ENCODE measurements around the gene F12. TPM values are rescaled to one million over a fixed set of nuclear protein-coding genes. Genes with fewer than 3 reads are reported as not detected.

The F12 gene
- total and polyA plus RNA-seq, 2 of the 8 experiments (the other 6 are each of a cell fraction or from before 2014, with no cell fraction given) = 6.5 to 7.8 TPM

DNA sequence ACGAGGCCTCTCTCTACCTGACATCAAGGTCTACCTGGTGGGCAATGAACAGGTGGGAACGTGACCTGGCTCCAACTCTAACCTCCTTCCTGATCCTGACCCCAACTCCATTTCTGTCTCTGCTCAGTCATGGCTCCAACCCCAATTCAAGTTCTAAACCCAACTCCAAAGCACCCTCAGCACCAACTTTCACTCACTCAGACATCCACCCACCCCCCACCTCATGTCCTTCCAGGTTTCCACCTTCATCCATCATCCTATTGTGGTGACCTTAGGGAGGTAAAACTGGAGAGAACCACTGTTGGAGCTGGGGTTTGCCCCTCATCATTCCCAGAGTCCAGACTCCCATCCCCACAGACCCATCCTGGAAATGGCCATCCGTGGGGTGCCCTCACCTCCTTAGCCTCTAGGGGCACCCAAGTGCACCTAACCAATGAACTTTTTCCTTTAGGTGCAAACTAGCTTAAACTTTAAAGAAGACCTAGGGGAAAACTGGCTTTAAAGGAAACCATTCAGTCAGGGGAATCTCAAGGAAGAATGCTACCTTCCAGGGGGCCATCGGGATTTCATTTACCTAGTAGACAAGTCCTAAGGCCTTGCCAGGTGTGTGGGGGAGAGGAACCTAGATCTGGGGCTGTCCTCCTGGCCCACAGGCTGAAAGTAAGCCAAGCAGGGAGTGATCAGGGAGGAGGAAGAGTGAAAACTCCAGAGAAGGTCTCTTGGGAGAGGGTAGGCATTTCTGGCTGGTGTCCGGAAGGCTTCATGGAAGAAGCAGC is 40.3 kb downstream of the F12 start:
- no peak overlapping the region for H2BK20ac ChIP-seq (ENCODE audit: low read length)

More for the DNA sequence above, 40.3 kb downstream of the F12 start:
- peaks cover 7% of the 10 kb centered on the region; the same call in 1 of the 2 replicates for H3K79me1 ChIP-seq (ENCODE audit: low read depth, low read length)
- no peaks in the 10 kb centered on the region for H3K79me2 ChIP-seq (ENCODE audit: control insufficient read depth in 1 of 2, insufficient read depth in 2 of 2, low read length in 2 of 2)
- peak overlapping the region; percentile 95; the same call in 1 of the 2 replicates for H2AK5ac ChIP-seq (ENCODE audit: low read depth, low read length)
- no peak overlapping the region for H3K9ac ChIP-seq (replicated peaks in 1 of 4; ENCODE audit: extremely low read depth in 1 of 4, low read depth in 3 of 4, low read length in 3 of 4)
- peaks cover 8 to 36% (median 31%) of the 10 kb centered on the region in 4 experiments for H3K4me1 ChIP-seq (replicated peaks in 1 of 4; ENCODE audit: control insufficient read depth in 3 of 4, insufficient read depth in 4 of 4, low read length in 3 of 4)
- no peak overlapping the region for H3K18ac ChIP-seq (ENCODE audit: extremely low read depth, low read length)
- H3K27me3 ChIP-seq (replicated peaks in 1 of 4; ENCODE audit: control insufficient read depth in 3 of 4, extremely low read depth in 1 of 4, insufficient read depth in 3 of 4, low read length in 3 of 4) = peaks cover 1 to 14% (median 12%) of the 10 kb centered on the region in 4 experiments; a peak in 5 of 7 replicates
- no peak overlapping the region; the same call in 1 of the 2 replicates for H3K27ac ChIP-seq (ENCODE audit: low read depth, low read length)
- no peak overlapping the region for H3K4ac ChIP-seq (replicated peaks; ENCODE audit: insufficient read length, low read depth, low read length)
- no peak overlapping the region for H2AFZ ChIP-seq (ENCODE audit: low read length)
- no peaks in the 10 kb centered on the region for H3K36me3 ChIP-seq (ENCODE audit: control insufficient read depth in 2 of 4, insufficient read depth in 4 of 4, low read length in 3 of 4)
- H3K4me3 ChIP-seq (ENCODE audit: extremely low read depth in 1 of 4, insufficient read depth in 2 of 4, low read depth in 3 of 4, low read length in 4 of 4) = no peak overlapping the region
- 0 out of 2 replicates have a peak overlapping the region, but pooled peaks have one; percentile 61 for H2BK15ac ChIP-seq (ENCODE audit: low read length)
- no peak overlapping the region for H3K14ac ChIP-seq (ENCODE audit: insufficient read length)
- H3K56ac ChIP-seq (replicated peaks; ENCODE audit: insufficient read length, low read depth, low read length) = no peak overlapping the region
- ChIA-PET POLR2A (ENCODE audit: partially characterized antibody) (interaction anchor here (0.6 to 4.4 kb wide), 8 partner anchors 9 to 815 kb away, joined by 3 to 18 read pairs (median 3); partner anchors contain the start of gene LMAN2), CTCF (ENCODE audit: partially characterized antibody) (interaction anchor here (0.6 to 16.9 kb wide), 22 partner anchors 8 to 417 kb away, joined by 3 to 363 read pairs (median 7); partner anchors contain the start of genes GRK6, LMAN2, MXD3 and PFN3)
- FAIRE-seq (no peak), DNase-seq (ENCODE audit: low read depth in 1 of 2, low spot score in 2 of 2) (peak in 1 of 2 experiments; percentile 69)
- H4K91ac ChIP-seq (replicated peaks; ENCODE audit: insufficient read length, low read length) = no peak overlapping the region
- H2BK12ac ChIP-seq (ENCODE audit: low read depth, low read length) = peak overlapping the region; percentile 11; the same call in 1 of the 2 replicates
- no peaks in the 10 kb centered on the region for H3K9me3 ChIP-seq (ENCODE audit: insufficient read depth in 2 of 2, low read depth in 1 of 2, low read length in 1 of 2)
- H3K23me2 ChIP-seq (ENCODE audit: low read depth, low read length) = peaks cover 19% of the 10 kb centered on the region; the same call in 1 of the 2 replicates
- TF ChIP-seq RAD21 (IDR thresholded peaks at IDR 0.05 in 1 of 2, conservative IDR thresholded peaks at IDR 0.05 in 1 of 2; ENCODE audit: low read depth in 2 of 2, low read length in 2 of 2) = peak in 1 of 2 experiments; percentile 25; a peak in 2 of 4 replicates
- no peak for TF ChIP-seq JUN (IDR thresholded peaks at IDR 0.05; ENCODE audit: low read depth, low read length)
- TF ChIP-seq, protein P1, sequence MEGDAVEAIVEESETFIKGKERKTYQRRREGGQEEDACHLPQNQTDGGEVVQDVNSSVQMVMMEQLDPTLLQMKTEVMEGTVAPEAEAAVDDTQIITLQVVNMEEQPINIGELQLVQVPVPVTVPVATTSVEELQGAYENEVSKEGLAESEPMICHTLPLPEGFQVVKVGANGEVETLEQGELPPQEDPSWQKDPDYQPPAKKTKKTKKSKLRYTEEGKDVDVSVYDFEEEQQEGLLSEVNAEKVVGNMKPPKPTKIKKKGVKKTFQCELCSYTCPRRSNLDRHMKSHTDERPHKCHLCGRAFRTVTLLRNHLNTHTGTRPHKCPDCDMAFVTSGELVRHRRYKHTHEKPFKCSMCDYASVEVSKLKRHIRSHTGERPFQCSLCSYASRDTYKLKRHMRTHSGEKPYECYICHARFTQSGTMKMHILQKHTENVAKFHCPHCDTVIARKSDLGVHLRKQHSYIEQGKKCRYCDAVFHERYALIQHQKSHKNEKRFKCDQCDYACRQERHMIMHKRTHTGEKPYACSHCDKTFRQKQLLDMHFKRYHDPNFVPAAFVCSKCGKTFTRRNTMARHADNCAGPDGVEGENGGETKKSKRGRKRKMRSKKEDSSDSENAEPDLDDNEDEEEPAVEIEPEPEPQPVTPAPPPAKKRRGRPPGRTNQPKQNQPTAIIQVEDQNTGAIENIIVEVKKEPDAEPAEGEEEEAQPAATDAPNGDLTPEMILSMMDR (IDR thresholded peaks at IDR 0.05; ENCODE audit: control extremely low read depth in 1 of 3, insufficient read depth in 1 of 3, low read depth in 1 of 3, low read length in 3 of 3) = peak in 2 of 3 experiments; percentile 48 to 73; a peak in 3 of 4 replicates
- H4K20me1 ChIP-seq (replicated peaks in 1 of 2; ENCODE audit: control insufficient read depth in 1 of 2, insufficient read depth in 2 of 2, low read length in 2 of 2) = peaks cover 0 to 8% of the 10 kb centered on the region in 2 experiments
- H3K4me2 ChIP-seq (ENCODE audit: insufficient read depth in 1 of 2, low read depth in 2 of 2, low read length in 2 of 2) = peak overlapping the region in 1 of 2 experiments; percentile 86; a peak in 1 of 4 replicates
- H4K8ac ChIP-seq (ENCODE audit: extremely low read depth, insufficient read depth, low read length) = no peak overlapping the region
- H2BK120ac ChIP-seq (replicated peaks; ENCODE audit: low read depth, low read length) = no peak overlapping the region
- no peak overlapping the region for H2BK5ac ChIP-seq (ENCODE audit: low read depth, low read length)
- no peak overlapping the region for H3K23ac ChIP-seq (ENCODE audit: insufficient read length)
- WGBS, 2 experiments (ENCODE audit: extremely low coverage in 1 of 2, insufficient coverage in 1 of 2, insufficient read length in 1 of 2, insufficient replicate concordance in 2 of 2, low coverage in 1 of 2, low lambda C conversion rate in 2 of 2, missing lambda C conversion rate in 1 of 2) = 74% methylated on average over 5 of the region's 5 CpGs; no CpG with 5 or more reads in 1 of the 2 experiments
- H4K5ac ChIP-seq (ENCODE audit: insufficient read length, low read depth, low read length) = no peak overlapping the region
